Renal pelvis (tissue), 4 donors: ENCODE data around the gene OTUD1. TPM values are rescaled to one million over a fixed set of nuclear protein-coding genes. Genes with fewer than 3 reads are reported as not detected.

ENCODE experiments used
- DNase-seq: peaks from one replicate; pipeline ENCODE4 v3.0.0-alpha.2; 2013
- polyA plus RNA-seq, 3 donors: library from polyadenylated mRNA; unstranded; fragments of 120-200 nt; gene quantifications; one replicate each; pipeline ENCODE4 v1.2.1, GENCODE V29; 2013; ENCODE audit not compliant: insufficient read length in 3 of 3

Gene OTUD1
- polyA plus RNA-seq, 3 donors, result 22.2 to 22.8 (median 22.7) TPM

GRCh38 chr10:23418051-23418681, 20.7 kb upstream of the OTUD1 start:
- no peak for DNase-seq

- DNase-seq, result no peak
Observed at GRCh38 chr10:23419201-23419600, 19.7 kb upstream of the OTUD1 start.

- DNase-seq, result no peak
Observed at GRCh38 chr10:23419655-23420329, 19.1 kb upstream of the OTUD1 start.

- no peak for DNase-seq
Observed at GRCh38 chr10:23421397-23421796, 17.5 kb upstream of the OTUD1 start.

GRCh38 chr10:23422003-23422411, 16.9 kb upstream of the OTUD1 start:
- DNase-seq, result no peak

- no peak for DNase-seq
Observed at GRCh38 chr10:23432166-23432565, 6.7 kb upstream of the OTUD1 start.

GRCh38 chr10:23432639-23433038, 6.2 kb upstream of the OTUD1 start:
- no peak for DNase-seq

- DNase-seq, result no peak
Observed at GRCh38 chr10:23433701-23434100, 5.2 kb upstream of the OTUD1 start.

- DNase-seq, result no peak
Observed at GRCh38 chr10:23435378-23435777, 3.5 kb upstream of the OTUD1 start.

GRCh38 chr10:23436983-23437382, 1.9 kb upstream of the OTUD1 start:
- no peak for DNase-seq

GRCh38 chr10:23437963-23438546, 820 bp upstream of the OTUD1 start:
- no peak for DNase-seq

GRCh38 chr10:23439452-23439960, 631 bp downstream of the OTUD1 start:
- DNase-seq, result no peak

- DNase-seq, result peak; percentile 15
Observed at GRCh38 chr10:23439961-23440889, 1.4 kb downstream of the OTUD1 start.

GRCh38 chr10:23441251-23441650, 2.4 kb downstream of the OTUD1 start:
- DNase-seq, result no peak

GRCh38 chr10:23442936-23443335, 4.1 kb downstream of the OTUD1 start:
- DNase-seq, result no peak

- peak; percentile 15 for DNase-seq
Observed at GRCh38 chr10:23445591-23445990, 6.7 kb downstream of the OTUD1 start.

- no peak for DNase-seq
Observed at GRCh38 chr10:23448323-23448722, 9.4 kb downstream of the OTUD1 start.

GRCh38 chr10:23448802-23449570, 10.1 kb downstream of the OTUD1 start:
- no peak for DNase-seq

- no peak for DNase-seq
Observed at GRCh38 chr10:23452033-23452655, 13.3 kb downstream of the OTUD1 start.

GRCh38 chr10:23453465-23453864, 14.6 kb downstream of the OTUD1 start:
- DNase-seq, result no peak
